OCI-LY7 (cell line): Measurements from ENCODE around the gene UBE2J2. TPM values are rescaled to one million over a fixed set of nuclear protein-coding genes. Genes with fewer than 3 reads are reported as not detected.

ENCODE experiments used
- BruUV-seq: library from RNA; stranded (reverse); fragments of 400-500 nt; replicated peaks from 2 replicates; lab custom pipeline; 2021; lab: Mats Ljungman, UMichigan
- CTCF ChIA-PET: fragments of 300-600 bp; sonication (Branson Sonifier 250); formaldehyde crosslinking; loops from one replicate; lab custom pipeline; 2022; ENCODE audit warnings: antibody characterized with exemption; ENCODE audit not compliant: unreplicated experiment; lab: Charles Lee
- POLR2A ChIA-PET: fragments of 300-600 bp; sonication (Branson Sonifier 250); formaldehyde crosslinking; loops from one replicate; lab custom pipeline; 2022; ENCODE audit warnings: antibody characterized with exemption; lab: Charles Lee
- DNase-seq: peaks from one replicate; pipeline ENCODE4 v3.0.0-alpha.2; 2015; ENCODE audit warnings: low spot score
- H2AFZ ChIP-seq: fragments of 200-600 bp; sonication (generic), shearing (Covaris generic); 2 replicates; pipeline ENCODE4 v1.6.1; 2014; ENCODE audit warnings: mild to moderate bottlenecking, antibody characterized with exemption, low read length, moderate library complexity
- H3K27ac ChIP-seq: fragments of 200-600 bp; sonication (generic); 2 replicates; pipeline ENCODE4 v1.5.1; 2014; ENCODE audit warnings: mixed run types, low read depth, mild to moderate bottlenecking, moderate library complexity, low read length, inconsistent platforms; ENCODE audit not compliant: poor library complexity, severe bottlenecking
- H3K36me3 ChIP-seq: fragments of 200-600 bp; sonication (generic); 2 replicates; pipeline ENCODE4 v1.6.1; 2014; ENCODE audit warnings: mild to moderate bottlenecking, antibody characterized with exemption, low read length, moderate library complexity, mixed read lengths; ENCODE audit not compliant: insufficient read depth
- H3K4me1 ChIP-seq: fragments of 200-600 bp; sonication (generic); 2 replicates; pipeline ENCODE4 v1.5.1; 2014; ENCODE audit warnings: mild to moderate bottlenecking, low read length; ENCODE audit not compliant: insufficient read depth, poor library complexity, severe bottlenecking
- H3K4me2 ChIP-seq: fragments of 200-600 bp; sonication (generic); 2 replicates; pipeline ENCODE4 v1.6.1; 2014; ENCODE audit warnings: mild to moderate bottlenecking, low read length
- H3K4me3 ChIP-seq: fragments of 200-600 bp; sonication (generic); 2 replicates; pipeline ENCODE4 v1.5.1; 2014; ENCODE audit warnings: mild to moderate bottlenecking, low read depth, low read length; ENCODE audit not compliant: poor library complexity, severe bottlenecking
- H3K79me2 ChIP-seq: fragments of 200-600 bp; sonication (generic); 2 replicates; pipeline ENCODE4 v1.6.1; 2016; ENCODE audit warnings: low read depth, mild to moderate bottlenecking, low read length, moderate library complexity, mixed read lengths; ENCODE audit not compliant: insufficient read depth
- H3K9me2 ChIP-seq: fragments of 200-600 bp; sonication (generic); 2 replicates; pipeline ENCODE4 v1.6.1; 2016; ENCODE audit warnings: mild to moderate bottlenecking, low read length, mixed read lengths; ENCODE audit not compliant: insufficient read depth
- H3K9me3 ChIP-seq: fragments of 200-600 bp; sonication (generic); 2 replicates; pipeline ENCODE4 v1.6.1; 2014; ENCODE audit warnings: mild to moderate bottlenecking, mixed run types, low read length, mixed read lengths
- H4K20me1 ChIP-seq: fragments of 200-600 bp; sonication (generic); 2 replicates; pipeline ENCODE4 v1.6.1; 2014; ENCODE audit warnings: mild to moderate bottlenecking, antibody characterized with exemption, low read length, moderate library complexity, mixed read lengths; ENCODE audit not compliant: insufficient read depth
- EZH2phosphoT487 ChIP-seq: fragments of 200-600 bp; sonication (generic); IDR thresholded peaks from 2 replicates; pipeline ENCODE4 v1.6.1; 2018; ENCODE audit warnings: low read depth, borderline replicate concordance, mild to moderate bottlenecking, mixed run types, antibody characterized with exemption, low read length, moderate library complexity, mixed read lengths
- intact Hi-C: fragments of 100-400 bp; cut with micrococcal nuclease; formaldehyde crosslinking; loops from one replicate; pipeline ENCODE4 v1.10.0; 2022; ENCODE audit not compliant: unreplicated experiment
- total RNA-seq, 2 experiments: library from RNA; depleted of rRNA in 1 of 2; stranded (reverse); fragments of >200 nt in 1 of 2; shearing (Covaris generic) in 1 of 2; gene quantifications; 2 replicates each; pipeline ENCODE4 v1.2.3, GENCODE V29; 2014 to 2022
- TF ChIP-seq, protein P1 (sequence below): fragments of 200-600 bp; sonication (generic); conservative IDR thresholded peaks from 2 replicates; pipeline ENCODE4 v1.5.1; 2014; ENCODE audit warnings: mild to moderate bottlenecking, antibody characterized with exemption, low read length, moderate library complexity, mixed read lengths

The UBE2J2 gene
- total RNA-seq, 2 experiments from 2014 or later: 69.2 to 88.7 TPM

DNA sequence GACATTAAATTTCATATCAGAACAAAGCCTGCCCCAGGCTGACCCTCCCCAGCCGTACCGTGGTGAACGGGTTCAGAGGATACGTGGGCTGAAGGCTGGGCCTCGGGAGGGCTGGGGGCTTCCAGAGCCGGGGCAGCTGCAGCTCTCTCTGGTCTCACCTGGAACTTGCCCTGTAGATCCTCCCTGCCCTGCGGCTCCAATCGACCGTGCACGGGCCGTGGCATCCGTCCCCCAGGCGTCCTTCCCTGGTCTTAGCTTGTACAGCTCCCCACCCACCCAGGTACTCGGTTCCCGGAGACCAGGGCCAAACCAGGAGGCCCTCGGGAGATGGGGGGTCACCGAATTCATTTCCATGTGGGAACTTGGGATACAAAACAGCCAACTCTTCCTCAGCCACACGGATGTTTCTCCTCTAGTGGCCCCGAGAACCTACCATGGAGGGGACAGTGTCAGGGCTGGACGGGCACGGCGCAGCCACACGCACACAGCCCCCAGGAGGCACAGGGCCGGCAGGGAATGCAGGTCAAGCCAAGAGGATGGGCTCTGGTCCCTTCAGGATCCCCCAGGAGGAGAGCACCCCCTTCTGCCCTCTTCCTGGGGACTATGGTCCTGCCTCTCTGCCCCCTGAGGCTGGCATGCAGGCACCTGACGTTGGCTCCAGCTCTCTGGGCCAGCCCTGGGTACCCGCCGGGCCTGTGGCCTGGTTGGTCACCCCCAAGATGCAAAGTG, 38.5 kb downstream of the UBE2J2 start:
- no TSS peak for BruUV-seq
- intact Hi-C loops: loop anchor here (10.0 kb wide), 1 partner anchor 200 kb away; no protein-coding TSS in a partner anchor
- Histone ChIP-seq H3K36me3 (no peaks in the 10 kb centered on the region), H3K9me2 (no peaks in the 10 kb centered on the region), H3K4me1 (peaks cover 21% of the 10 kb centered on the region), H3K79me2 (peaks cover 36% of the 10 kb centered on the region), H2AFZ (no peak overlapping the region), H3K4me3 (no peak overlapping the region), H4K20me1 (no peaks in the 10 kb centered on the region), H3K4me2 (no peak overlapping the region), H3K27ac (no peak overlapping the region), H3K9me3 (no peaks in the 10 kb centered on the region)
- TF ChIP-seq EZH2phosphoT487: no peak
- TF ChIP-seq, protein P1, sequence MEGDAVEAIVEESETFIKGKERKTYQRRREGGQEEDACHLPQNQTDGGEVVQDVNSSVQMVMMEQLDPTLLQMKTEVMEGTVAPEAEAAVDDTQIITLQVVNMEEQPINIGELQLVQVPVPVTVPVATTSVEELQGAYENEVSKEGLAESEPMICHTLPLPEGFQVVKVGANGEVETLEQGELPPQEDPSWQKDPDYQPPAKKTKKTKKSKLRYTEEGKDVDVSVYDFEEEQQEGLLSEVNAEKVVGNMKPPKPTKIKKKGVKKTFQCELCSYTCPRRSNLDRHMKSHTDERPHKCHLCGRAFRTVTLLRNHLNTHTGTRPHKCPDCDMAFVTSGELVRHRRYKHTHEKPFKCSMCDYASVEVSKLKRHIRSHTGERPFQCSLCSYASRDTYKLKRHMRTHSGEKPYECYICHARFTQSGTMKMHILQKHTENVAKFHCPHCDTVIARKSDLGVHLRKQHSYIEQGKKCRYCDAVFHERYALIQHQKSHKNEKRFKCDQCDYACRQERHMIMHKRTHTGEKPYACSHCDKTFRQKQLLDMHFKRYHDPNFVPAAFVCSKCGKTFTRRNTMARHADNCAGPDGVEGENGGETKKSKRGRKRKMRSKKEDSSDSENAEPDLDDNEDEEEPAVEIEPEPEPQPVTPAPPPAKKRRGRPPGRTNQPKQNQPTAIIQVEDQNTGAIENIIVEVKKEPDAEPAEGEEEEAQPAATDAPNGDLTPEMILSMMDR: no peak
- ChIA-PET POLR2A (no interaction called here), CTCF (no interaction called here)
- no peak for DNase-seq

DNA sequence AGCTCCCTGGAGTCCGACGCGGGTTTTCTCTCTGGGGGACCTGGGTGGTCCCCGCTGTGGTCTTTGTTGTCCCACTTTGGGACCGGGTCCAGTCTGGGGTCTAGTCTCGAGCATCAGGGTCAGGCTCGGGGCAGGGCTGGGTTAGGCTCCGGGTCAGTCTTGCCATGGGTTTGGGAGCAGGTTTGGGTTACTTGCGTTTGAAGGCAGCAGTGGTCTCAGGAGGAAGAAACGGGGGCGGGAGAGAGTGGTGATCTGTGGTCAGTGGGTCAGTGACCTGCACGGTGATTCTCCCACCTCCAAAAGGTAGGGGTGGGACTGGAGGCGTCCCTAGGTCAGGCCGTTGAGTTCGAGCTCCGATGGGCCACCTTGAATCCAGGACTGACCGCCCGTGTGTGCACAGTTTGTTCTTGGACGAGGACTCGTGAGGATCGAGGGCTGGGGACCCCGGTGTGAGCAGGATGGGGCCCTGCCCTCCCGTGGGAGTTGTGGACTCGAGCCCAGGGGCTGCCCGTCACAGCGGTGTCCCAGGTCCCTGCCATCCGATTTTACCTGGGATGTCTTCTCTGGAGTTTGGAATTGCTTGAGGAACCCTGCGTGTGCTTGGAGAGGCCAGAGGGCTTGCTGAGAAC, 39.4 kb downstream of the UBE2J2 start:
- intact Hi-C loops: loop anchor here (5.0 to 10.0 kb wide), 2 partner anchors 73 to 199 kb away; partner anchors contain the start of genes ACAP3 and PUSL1
- no peaks in the 10 kb centered on the region for H3K9me2 ChIP-seq
- H3K79me2 ChIP-seq: peaks cover 45% of the 10 kb centered on the region
- BruUV-seq: no TSS peak
- H4K20me1 ChIP-seq: no peaks in the 10 kb centered on the region
- TF ChIP-seq EZH2phosphoT487: no peak
- TF ChIP-seq, protein P1: no peak
- no peak overlapping the region for H3K27ac ChIP-seq
- H3K4me3 ChIP-seq: no peak overlapping the region
- POLR2A ChIA-PET: no interaction called here
- H3K4me1 ChIP-seq: peaks cover 28% of the 10 kb centered on the region
- H3K4me2 ChIP-seq: peak overlapping the region; percentile 70; the same call in 1 of the 2 replicates
- H3K9me3 ChIP-seq: no peaks in the 10 kb centered on the region
- DNase-seq: no peak
- no peak overlapping the region for H2AFZ ChIP-seq
- peaks cover 9% of the 10 kb centered on the region for H3K36me3 ChIP-seq
- CTCF ChIA-PET: no interaction called here

DNA sequence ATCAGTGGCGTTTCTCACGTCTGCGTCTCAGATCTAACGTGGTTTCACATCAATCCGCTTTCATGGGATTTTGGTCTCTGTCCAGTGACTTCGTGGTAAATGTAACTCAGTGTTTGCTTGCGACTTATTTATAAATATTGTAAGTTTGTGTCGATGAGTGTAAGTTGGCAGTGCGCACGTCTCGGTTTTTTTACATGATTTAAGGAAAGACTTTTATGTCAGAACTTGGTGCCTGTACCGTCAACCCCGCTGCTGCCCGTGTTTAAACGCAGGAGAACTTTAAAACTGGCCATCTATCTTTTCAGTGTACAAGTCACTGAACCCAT, 40.1 kb downstream of the UBE2J2 start:
- peaks cover 52% of the 10 kb centered on the region for H3K79me2 ChIP-seq
- no peaks in the 10 kb centered on the region for H3K9me3 ChIP-seq
- H3K4me3 ChIP-seq: peak overlapping the region; percentile 69
- TF ChIP-seq, protein P1: no peak
- TF ChIP-seq EZH2phosphoT487: no peak
- no peak overlapping the region for H3K27ac ChIP-seq
- no TSS peak for BruUV-seq
- POLR2A ChIA-PET: no interaction called here
- no peaks in the 10 kb centered on the region for H3K9me2 ChIP-seq
- peak overlapping the region; percentile 70 for H3K4me2 ChIP-seq
- H4K20me1 ChIP-seq: no peaks in the 10 kb centered on the region
- CTCF ChIA-PET: no interaction called here
- no peak for DNase-seq
- H3K4me1 ChIP-seq: peaks cover 28% of the 10 kb centered on the region
- intact Hi-C loops: loop anchor here (5.0 to 10.0 kb wide), 2 partner anchors 74 to 199 kb away; partner anchors contain the start of genes ACAP3 and PUSL1
- peaks cover 16% of the 10 kb centered on the region for H3K36me3 ChIP-seq
- H2AFZ ChIP-seq: no peak overlapping the region
